Mesendoderm (in vitro differentiated cells): ENCODE data around the gene CLCN1.
"Not testable (repeated sequence)": the region's sequence is repeated elsewhere in the genome, so short reads cannot be mapped to it uniquely, and the experiment has no call there.

Source experiments
- DNase-seq: peaks from one replicate; pipeline ENCODE4 v3.0.0; 2013
- H2AK5ac ChIP-seq: 2 replicates; pipeline ENCODE4 v1.6.1; 2013; ENCODE audit warnings: low read length, inconsistent platforms
- H2BK120ac ChIP-seq: 2 replicates; pipeline ENCODE4 v1.6.1; 2013; ENCODE audit warnings: low read depth, mild to moderate bottlenecking, low read length, moderate library complexity, mixed read lengths
- H2BK15ac ChIP-seq: replicated peaks from 2 replicates; pipeline ENCODE4 v1.6.1; 2013; ENCODE audit warnings: low read depth, mild to moderate bottlenecking, moderate library complexity
- H2BK5ac ChIP-seq: 2 replicates; pipeline ENCODE4 v1.6.1; 2013; ENCODE audit warnings: low read length, inconsistent platforms
- H3K18ac ChIP-seq: 2 replicates; pipeline ENCODE4 v1.6.1; 2013; ENCODE audit warnings: mild to moderate bottlenecking, low read length, mixed read lengths
- H3K23ac ChIP-seq: one replicate; pipeline ENCODE4 v1.6.1; 2013; ENCODE audit warnings: low read length
- H3K27ac ChIP-seq: 2 replicates; pipeline ENCODE4 v1.5.1; 2013; ENCODE audit warnings: low read depth, mild to moderate bottlenecking, inconsistent platforms, low read length, moderate library complexity
- H3K27me3 ChIP-seq: 2 replicates; pipeline ENCODE4 v1.6.1; 2013; ENCODE audit warnings: low read length, control low read depth, mild to moderate bottlenecking, inconsistent platforms; ENCODE audit not compliant: insufficient read depth, poor library complexity
- H3K36me3 ChIP-seq: 2 replicates; pipeline ENCODE4 v1.6.1; 2013; ENCODE audit warnings: low read length, inconsistent platforms; ENCODE audit not compliant: control insufficient read depth, insufficient read depth
- H3K4ac ChIP-seq: one replicate; pipeline ENCODE4 v1.6.1; 2013; ENCODE audit warnings: low read depth, mild to moderate bottlenecking, low read length, moderate library complexity
- H3K4me1 ChIP-seq: 2 replicates; pipeline ENCODE4 v1.6.1; 2013; ENCODE audit warnings: low read depth, low read length, inconsistent platforms; ENCODE audit not compliant: control insufficient read depth
- H3K4me2 ChIP-seq: 2 replicates; pipeline ENCODE4 v1.6.1; 2013; ENCODE audit warnings: low read length
- H3K4me3 ChIP-seq: 2 replicates; pipeline ENCODE4 v1.5.1; 2013; ENCODE audit warnings: mild to moderate bottlenecking, low read length
- H3K56ac ChIP-seq: one replicate; pipeline ENCODE4 v1.6.1; 2013; ENCODE audit warnings: low read length
- H3K79me1 ChIP-seq: 2 replicates; pipeline ENCODE4 v1.6.1; 2013; ENCODE audit warnings: low read length, inconsistent platforms
- H3K79me2 ChIP-seq: 2 replicates; pipeline ENCODE4 v1.6.1; 2013; ENCODE audit warnings: mild to moderate bottlenecking, low read length; ENCODE audit not compliant: control insufficient read depth, insufficient read depth
- H3K9ac ChIP-seq: 2 replicates; pipeline ENCODE4 v1.6.1; 2013; ENCODE audit warnings: low read length, inconsistent platforms
- H4K5ac ChIP-seq: one replicate; pipeline ENCODE4 v1.6.1; 2013; ENCODE audit warnings: low read length
- H4K8ac ChIP-seq: one replicate; pipeline ENCODE4 v1.6.1; 2013; ENCODE audit warnings: low read depth, mild to moderate bottlenecking, control low read depth, low read length, moderate library complexity
- WGBS: extraction: QIAGEN DNeasy Blood & Tissue Kit; methylation state at CpG from one replicate; pipeline ENCODE4 v1.1.7; 2013; ENCODE audit warnings: low lambda C conversion rate, missing lambda C conversion rate; ENCODE audit not compliant: insufficient coverage; ENCODE audit errors: extremely low coverage; 5-methylcytosine and 5-hydroxymethylcytosine counted together

The CLCN1 gene

DNA sequence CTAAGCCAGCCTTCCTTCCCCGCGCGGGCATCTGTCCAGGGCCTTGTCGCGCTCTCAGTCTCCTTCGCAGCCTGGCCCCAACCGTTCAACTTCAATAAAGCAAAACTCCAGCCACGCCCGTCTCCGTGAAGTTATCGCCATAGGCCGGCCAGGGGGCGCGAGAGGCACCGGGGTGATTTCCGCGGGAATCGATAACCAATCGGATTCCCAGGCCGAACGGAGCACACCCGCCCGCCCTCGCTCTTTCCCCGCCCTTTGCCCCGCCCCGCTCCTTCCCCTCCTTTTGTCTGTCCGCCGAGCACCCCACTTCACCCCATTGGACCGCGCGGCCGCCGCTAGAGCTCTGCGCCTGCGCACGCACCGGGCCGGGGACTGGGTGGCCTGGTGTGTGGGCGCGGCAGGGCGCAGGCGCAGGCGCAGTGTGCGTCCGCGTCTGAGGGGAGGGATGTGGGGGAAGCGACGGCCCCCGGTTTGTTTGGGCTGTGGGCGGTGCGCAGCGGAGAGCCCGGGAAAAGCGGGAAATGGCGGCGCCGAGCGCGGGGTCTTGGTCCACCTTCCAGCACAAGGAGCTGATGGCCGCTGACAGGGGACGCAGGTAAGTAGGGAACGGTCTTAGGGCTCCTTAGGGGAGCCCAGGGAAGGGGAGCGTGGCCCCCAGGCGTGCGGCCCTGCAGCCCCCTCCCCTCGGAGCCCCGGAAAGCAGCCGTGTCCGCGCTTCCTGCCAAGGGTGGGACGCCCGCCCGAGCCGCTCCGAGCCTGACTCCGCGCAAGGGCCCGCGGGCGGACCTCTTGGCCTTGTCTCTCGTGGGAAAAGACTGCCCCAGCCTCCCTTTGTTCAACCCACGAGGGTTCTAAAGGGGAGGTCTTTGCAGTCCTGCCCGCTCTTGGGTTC, 27.7 kb upstream of the CLCN1 start, which contains the start of gene CASP2:
CASP2 (plus strand) TSS at position 417 of the 892 bp plus-strand sequence; CDS start at position 522, 105 bp downstream.
- no CpG with 5 or more reads among the region's 84 CpGs for WGBS
- H2BK15ac ChIP-seq, result no peak within 1 kb of the TSS
- H3K36me3 ChIP-seq, result peaks cover 10% of the 10 kb centered on the region
- H3K9ac ChIP-seq, result peak within 1 kb of the TSS; percentile 95
- H3K79me2 ChIP-seq, result peaks cover 25% of the 10 kb centered on the region
- H4K5ac ChIP-seq, result peak within 1 kb of the TSS; percentile 27
- no peaks in the 10 kb centered on the region for H3K27me3 ChIP-seq
- H3K4ac ChIP-seq, result peak within 1 kb of the TSS; percentile 60
- H2BK5ac ChIP-seq, result no peak within 1 kb of the TSS
- peaks cover 15% of the 10 kb centered on the region for H3K79me1 ChIP-seq
- H3K18ac ChIP-seq, result peak within 1 kb of the TSS; percentile 33
- peak within 1 kb of the TSS; percentile 48 for H3K23ac ChIP-seq
- no peak within 1 kb of the TSS for H3K27ac ChIP-seq
- peak within 1 kb of the TSS; percentile 9 for H2AK5ac ChIP-seq
- no peak within 1 kb of the TSS for H2BK120ac ChIP-seq
- peak within 1 kb of the TSS; percentile 88 for H3K4me3 ChIP-seq
- peak within 1 kb of the TSS; percentile 99 for H3K56ac ChIP-seq
- peak within 1 kb of the TSS; percentile 44 for H3K4me2 ChIP-seq
- peak; percentile 98 for DNase-seq
- no peak within 1 kb of the TSS for H4K8ac ChIP-seq
- H3K4me1 ChIP-seq, result peaks cover 14% of the 10 kb centered on the region

DNA sequence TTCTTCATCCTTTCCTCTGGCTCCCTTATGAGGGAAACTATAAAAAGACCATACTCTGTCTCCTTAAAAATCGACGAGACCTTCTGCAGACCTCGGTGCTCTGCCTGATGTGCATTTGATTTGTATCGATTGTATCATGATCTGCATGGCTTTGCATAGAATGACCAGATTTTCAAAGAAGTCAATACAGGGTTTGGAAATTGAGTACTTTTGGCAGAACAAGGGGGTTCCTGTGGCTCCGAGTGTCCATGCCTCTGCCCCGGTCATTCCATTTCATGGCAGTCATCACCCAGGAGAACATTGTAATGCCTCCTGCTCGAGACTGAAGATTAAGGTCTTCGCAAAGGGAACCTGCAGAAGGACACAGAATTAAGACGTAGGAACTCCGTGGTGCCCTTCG, 27.1 kb upstream of the CLCN1 start:
- Histone ChIP-seq H2BK120ac (no peak overlapping the region), H2BK15ac (no peak overlapping the region), H3K56ac (peak overlapping the region; percentile 99), H2BK5ac (no peak overlapping the region), H3K9ac (peak overlapping the region; percentile 95), H3K4me3 (peak overlapping the region; percentile 88), H3K36me3 (peaks cover 11% of the 10 kb centered on the region), H3K4ac (peak overlapping the region; percentile 58), H3K27me3 (no peaks in the 10 kb centered on the region), H4K8ac (no peak overlapping the region), H3K18ac (peak overlapping the region; percentile 10), H3K79me2 (peaks cover 25% of the 10 kb centered on the region), H3K23ac (peak overlapping the region; percentile 48), H4K5ac (no peak overlapping the region), H2AK5ac (peak overlapping the region; percentile 9), H3K4me2 (peak overlapping the region; percentile 44), H3K27ac (no peak overlapping the region), H3K79me1 (peaks cover 15% of the 10 kb centered on the region), H3K4me1 (peaks cover 10% of the 10 kb centered on the region)
- DNase-seq, result peak; percentile 48
- no CpG with 5 or more reads among the region's 11 CpGs for WGBS

DNA sequence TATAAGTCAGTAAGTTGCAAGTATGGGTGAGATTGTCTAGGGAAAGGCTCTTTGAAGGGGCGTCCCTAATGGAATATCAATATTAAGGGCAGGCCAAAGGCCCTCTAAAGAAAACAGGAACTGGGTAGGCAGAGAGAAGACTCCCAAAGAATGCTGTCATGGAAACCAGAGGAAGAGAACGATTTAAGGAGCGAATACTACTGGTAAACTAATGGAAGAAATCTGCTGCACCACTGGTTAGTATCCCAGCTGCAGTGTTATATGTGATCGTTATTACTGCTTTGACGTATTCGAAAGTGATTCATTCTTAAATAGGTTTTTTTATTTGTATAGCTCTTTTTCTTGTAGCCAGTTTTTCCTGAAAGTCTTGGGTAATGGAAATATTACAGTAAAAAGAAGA, 26.5 kb upstream of the CLCN1 start:
- Histone ChIP-seq H4K5ac (no peak overlapping the region), H3K23ac (no peak overlapping the region), H3K4ac (no peak overlapping the region), H3K27ac (no peak overlapping the region), H3K79me1 (peaks cover 15% of the 10 kb centered on the region), H3K79me2 (peaks cover 25% of the 10 kb centered on the region), H3K9ac (peak overlapping the region; percentile 95), H3K4me2 (peak overlapping the region; percentile 44), H2BK15ac (no peak overlapping the region), H4K8ac (no peak overlapping the region), H3K4me3 (peak overlapping the region; percentile 88), H3K56ac (peak overlapping the region; percentile 99), H2BK120ac (no peak overlapping the region), H2AK5ac (no peak overlapping the region), H3K4me1 (peaks cover 10% of the 10 kb centered on the region), H2BK5ac (no peak overlapping the region), H3K27me3 (no peaks in the 10 kb centered on the region), H3K18ac (no peak overlapping the region), H3K36me3 (peaks cover 15% of the 10 kb centered on the region)
- no CpG with 5 or more reads among the region's 6 CpGs for WGBS
- no peak for DNase-seq

DNA sequence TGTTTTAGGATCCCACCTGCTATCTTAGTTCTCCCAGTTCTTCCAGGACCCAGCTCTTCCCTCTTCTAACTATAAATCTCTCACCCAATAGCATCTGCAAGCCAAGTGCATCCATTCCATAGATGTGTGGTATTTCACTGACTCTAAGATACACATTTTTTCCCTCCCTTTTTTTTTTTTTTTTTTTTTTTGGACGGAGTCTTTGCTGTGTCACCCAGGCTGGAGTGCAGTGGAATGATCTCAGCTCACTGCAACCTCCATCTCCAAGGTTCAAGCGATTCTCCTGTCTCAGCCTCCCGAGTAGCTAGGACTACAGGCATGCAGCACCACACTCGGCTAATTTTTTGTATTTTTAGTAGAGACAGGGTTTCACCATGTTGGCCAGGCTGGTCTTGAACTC, 26.0 kb upstream of the CLCN1 start:
- not testable (repeated sequence) for H3K4ac ChIP-seq, H3K27ac ChIP-seq, H3K4me3 ChIP-seq, H4K8ac ChIP-seq, H3K4me2 ChIP-seq, H2BK5ac ChIP-seq, H2BK120ac ChIP-seq, H2BK15ac ChIP-seq, H3K4me1 ChIP-seq, H3K27me3 ChIP-seq, H2AK5ac ChIP-seq, DNase-seq, H3K56ac ChIP-seq, H4K5ac ChIP-seq, H3K18ac ChIP-seq, H3K23ac ChIP-seq
- peaks cover 15% of the 10 kb centered on the region for H3K79me1 ChIP-seq
- H3K9ac ChIP-seq, result peak overlapping the region; percentile 44
- peaks cover 17% of the 10 kb centered on the region for H3K36me3 ChIP-seq
- no CpG with 5 or more reads among the region's 4 CpGs for WGBS
- H3K79me2 ChIP-seq, result peaks cover 25% of the 10 kb centered on the region

DNA sequence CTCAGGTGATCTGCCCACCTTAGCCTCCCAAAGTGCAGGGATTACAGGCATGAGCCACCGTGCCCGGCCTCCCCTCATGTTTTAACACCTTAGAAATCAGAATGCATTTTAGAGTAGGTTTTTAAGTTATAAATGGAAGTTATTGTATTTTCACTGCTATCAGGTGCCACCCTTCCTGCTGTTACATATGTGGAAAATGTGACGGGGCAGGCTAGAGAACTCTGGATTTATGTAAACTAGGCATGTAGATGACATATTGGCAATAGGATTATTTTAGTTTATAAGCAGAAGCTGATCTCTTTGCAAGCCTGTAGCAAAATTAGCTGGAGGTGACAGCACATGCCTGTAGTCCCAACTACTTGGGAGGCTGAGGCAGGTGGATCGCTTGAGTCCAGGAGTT, 25.6 kb upstream of the CLCN1 start:
- H3K79me1 ChIP-seq, result peaks cover 15% of the 10 kb centered on the region
- no peak overlapping the region for H3K4me3 ChIP-seq
- no peak overlapping the region for H3K4ac ChIP-seq
- H4K8ac ChIP-seq, result no peak overlapping the region
- WGBS, result no CpG with 5 or more reads among the region's 4 CpGs
- H2BK15ac ChIP-seq, result no peak overlapping the region
- H3K9ac ChIP-seq, result peak overlapping the region; percentile 29
- no peak for DNase-seq
- peak overlapping the region; percentile 42 for H3K56ac ChIP-seq
- peaks cover 17% of the 10 kb centered on the region for H3K36me3 ChIP-seq
- no peak overlapping the region for H2BK5ac ChIP-seq
- no peak overlapping the region for H3K18ac ChIP-seq
- no peak overlapping the region for H3K23ac ChIP-seq
- H3K27ac ChIP-seq, result no peak overlapping the region
- no peak overlapping the region for H2AK5ac ChIP-seq
- H3K4me1 ChIP-seq, result peaks cover 7% of the 10 kb centered on the region
- H3K27me3 ChIP-seq, result no peaks in the 10 kb centered on the region
- no peak overlapping the region for H3K4me2 ChIP-seq
- H4K5ac ChIP-seq, result no peak overlapping the region
- peaks cover 25% of the 10 kb centered on the region for H3K79me2 ChIP-seq
- H2BK120ac ChIP-seq, result no peak overlapping the region
